Stimulated activated CD8-positive, alpha-beta memory T cell treated with anti-CD3 and anti-CD28 coated beads, Interleukin-7, amount 100 ng/mL, for 1 hour (primary cell): Measurements from ENCODE around the gene FCRL3.
"Not testable (repeated sequence)": the region's sequence is repeated elsewhere in the genome, so short reads cannot be mapped to it uniquely, and the experiment has no call there.

Experiments
- DNase-seq, 2 donors: peaks; one replicate each; pipeline ENCODE4 v3.0.0-alpha.2; 2020; ENCODE audit warnings: low read depth in 2 of 2

The FCRL3 gene, protein sequence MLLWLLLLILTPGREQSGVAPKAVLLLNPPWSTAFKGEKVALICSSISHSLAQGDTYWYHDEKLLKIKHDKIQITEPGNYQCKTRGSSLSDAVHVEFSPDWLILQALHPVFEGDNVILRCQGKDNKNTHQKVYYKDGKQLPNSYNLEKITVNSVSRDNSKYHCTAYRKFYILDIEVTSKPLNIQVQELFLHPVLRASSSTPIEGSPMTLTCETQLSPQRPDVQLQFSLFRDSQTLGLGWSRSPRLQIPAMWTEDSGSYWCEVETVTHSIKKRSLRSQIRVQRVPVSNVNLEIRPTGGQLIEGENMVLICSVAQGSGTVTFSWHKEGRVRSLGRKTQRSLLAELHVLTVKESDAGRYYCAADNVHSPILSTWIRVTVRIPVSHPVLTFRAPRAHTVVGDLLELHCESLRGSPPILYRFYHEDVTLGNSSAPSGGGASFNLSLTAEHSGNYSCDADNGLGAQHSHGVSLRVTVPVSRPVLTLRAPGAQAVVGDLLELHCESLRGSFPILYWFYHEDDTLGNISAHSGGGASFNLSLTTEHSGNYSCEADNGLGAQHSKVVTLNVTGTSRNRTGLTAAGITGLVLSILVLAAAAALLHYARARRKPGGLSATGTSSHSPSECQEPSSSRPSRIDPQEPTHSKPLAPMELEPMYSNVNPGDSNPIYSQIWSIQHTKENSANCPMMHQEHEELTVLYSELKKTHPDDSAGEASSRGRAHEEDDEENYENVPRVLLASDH

DNA sequence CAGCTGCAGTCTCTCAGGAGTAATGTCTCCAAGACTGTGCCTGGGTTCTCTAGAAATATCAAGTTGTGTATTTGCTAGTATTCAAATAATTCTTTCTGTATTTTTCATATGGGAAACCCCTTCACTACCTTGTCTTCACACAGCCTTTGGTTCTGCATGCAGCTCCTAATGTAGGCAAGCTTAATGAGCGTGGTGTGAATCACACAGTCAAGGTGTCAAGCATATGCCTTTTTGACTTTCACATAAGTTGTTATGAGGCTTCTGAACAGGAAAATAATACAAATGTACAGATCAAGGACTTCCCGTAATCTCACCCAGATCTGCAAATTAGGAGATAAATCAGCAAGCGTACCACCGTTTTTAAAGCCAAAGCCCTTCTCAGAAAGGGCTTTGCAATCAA lies at the start of gene FCRL3:
FCRL3 (minus strand) TSS at position 38 of the 400 bp plus-strand sequence. CDS start 280 bp downstream, outside the sequence.
- DNase-seq: no peak

DNA sequence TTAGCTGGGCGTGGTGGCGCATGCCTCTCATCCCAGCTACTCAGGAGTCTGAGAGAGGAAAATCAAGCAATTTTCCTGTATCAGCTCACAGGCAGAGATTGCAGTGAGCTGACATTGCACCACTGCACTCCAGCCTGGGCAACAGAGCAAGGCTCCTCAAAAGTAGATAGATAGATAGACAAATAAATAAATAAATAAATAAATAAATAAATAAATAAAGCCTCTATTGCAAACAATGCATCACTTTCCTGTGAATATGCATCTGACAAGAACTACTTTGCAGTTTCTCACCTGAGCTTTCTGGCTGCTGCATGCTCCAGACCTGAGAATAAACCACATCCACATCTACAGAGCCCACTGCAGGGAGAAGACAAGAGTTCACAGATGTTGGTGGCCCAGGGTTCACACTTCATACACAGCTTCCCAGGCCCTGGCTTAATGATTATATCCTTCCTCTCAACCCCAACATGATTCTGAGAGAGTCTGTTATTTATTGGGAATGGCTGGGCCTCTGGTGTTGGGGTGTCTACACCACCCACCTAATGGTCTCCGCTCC lies 47.8 kb upstream of the FCRL3 start:
- no peak for DNase-seq

DNA sequence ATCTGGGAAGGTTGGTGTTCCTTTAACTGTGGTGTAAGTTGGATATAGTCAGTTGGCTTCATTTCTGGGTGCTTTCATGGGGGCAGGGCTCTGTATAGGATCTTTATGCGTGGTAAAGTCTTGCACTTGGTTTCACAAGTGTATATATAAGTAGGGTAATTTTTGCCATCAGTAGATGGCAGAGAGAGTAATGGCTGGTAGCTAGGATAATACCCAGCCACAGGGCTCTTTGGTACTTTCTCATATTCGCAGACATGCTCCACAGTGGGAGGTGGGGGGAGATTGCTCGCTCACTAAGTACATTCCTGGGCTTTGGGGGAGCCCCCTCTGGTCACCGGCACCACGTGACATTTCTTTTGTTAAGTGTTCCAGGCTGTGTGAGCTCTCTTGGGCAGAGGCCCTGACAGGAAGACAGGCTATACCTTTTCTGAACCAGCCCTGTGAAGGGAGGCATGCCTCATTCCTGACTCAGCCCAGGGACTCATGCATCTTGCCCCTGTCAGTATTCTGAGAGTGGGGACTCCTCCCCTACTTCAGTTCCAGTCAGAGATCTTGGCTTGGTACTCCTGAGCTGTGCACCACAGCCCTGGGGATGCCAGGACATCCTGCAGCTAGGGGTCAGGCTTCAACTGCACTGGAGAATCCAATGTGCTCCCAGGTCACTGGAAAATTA lies 38.8 kb upstream of the FCRL3 start:
- no peak for DNase-seq

DNA sequence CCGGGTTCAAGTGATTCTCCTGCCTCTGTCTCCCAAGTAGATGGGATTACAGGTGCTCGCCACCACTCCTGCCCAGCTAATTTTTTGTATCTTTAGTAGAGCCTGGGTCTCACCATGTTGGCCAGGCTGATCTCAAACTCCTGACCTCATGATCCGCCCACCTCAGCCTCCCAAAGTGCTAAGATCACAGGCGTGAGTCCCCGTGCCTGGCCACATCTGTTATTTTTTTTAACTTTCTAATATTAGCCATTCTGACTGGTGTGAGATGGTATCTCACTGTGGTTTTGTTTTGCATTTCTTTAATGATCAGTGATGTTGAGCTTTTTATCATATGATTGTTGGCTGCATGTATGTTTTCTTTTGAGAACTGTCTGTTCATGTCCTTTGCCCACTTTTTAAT lies 35.4 kb upstream of the FCRL3 start:
- not testable (repeated sequence) for DNase-seq

DNA sequence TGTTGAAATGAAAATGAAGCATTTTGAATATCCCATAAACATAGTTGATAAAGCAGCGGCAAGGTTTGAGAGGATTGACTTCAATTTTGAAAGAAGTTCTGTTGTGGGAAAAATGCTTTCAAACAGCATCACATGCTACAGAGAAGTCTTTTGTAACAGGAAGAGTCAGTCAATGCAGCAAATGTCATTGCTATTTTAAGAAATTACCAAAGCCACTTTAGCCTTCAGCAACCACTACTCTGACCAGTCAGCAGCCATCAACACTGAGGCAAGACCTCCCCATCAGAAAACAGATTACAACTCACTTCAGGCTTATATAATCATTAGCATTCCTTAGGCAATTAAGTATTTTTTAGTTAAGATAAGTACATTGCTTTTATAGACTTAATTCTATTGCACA lies 33.8 kb upstream of the FCRL3 start:
- DNase-seq: no peak

DNA sequence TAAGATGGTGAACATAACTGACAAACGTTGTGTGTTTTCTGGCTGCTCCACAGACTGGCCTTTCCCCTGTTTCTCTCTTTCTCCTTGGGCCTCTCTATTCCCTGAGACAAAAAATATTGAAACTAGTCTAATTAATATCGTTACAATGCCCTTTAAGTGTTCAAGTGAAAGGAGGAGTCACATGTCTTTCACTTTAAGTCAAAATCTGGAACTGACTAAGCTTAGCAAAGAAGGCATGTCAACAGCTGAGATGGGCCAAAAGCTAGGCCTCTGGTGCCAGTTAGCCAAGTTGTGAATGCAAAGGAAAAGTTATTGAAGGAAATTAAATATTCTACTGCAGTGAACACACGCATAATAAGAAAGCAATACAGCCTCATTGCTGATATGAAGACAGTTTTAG lies 32.2 kb upstream of the FCRL3 start:
- no peak for DNase-seq

DNA sequence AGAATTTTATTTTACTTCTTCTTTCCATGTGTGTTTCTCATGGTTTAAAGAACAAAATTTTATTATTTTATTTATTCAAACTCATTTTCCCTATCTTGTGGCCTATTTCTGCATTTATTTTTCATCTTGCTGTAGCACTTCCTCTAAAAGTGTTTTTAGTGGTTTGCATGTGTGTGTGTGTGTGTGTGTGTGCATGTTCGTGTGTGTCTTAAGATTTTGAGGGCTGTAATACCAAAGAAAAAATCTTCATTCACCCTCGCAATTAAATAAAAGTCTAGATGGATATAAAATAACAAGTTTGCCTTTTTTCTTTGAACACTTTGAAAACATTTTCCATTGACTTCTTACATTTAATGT lies 24.6 kb upstream of the FCRL3 start:
- no peak for DNase-seq

DNA sequence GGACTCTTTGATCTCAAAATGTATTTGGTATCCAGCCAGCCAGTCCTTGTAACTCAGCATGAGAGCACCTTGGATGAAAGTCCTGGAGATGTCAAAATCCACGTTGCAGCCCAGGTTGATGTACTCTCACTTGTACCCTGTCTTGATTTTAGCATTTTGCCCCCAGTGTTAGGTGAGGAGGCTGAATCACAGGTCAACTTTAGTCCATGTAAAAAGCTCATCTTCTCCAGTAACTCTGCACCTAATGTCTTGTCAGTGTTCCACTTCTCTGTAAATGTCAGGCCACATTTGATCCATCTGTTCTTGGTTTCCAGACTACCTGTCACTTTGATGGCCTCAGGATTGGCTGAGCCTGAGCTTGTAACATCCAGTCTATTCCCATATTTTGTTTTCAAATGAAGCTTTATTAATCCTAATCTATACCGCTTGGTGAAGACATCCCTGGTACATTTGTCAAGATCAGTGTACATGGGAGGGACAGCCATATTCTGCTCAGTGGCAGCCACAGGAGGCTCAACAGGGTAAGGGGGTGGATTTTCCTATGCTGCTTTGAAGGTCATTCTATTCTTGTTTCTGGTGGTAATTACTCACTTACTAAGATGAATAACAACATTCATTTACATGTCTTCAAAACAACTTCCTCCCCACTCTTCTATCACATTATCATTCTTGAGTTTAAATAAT lies 24.1 kb upstream of the FCRL3 start:
- no peak for DNase-seq

DNA sequence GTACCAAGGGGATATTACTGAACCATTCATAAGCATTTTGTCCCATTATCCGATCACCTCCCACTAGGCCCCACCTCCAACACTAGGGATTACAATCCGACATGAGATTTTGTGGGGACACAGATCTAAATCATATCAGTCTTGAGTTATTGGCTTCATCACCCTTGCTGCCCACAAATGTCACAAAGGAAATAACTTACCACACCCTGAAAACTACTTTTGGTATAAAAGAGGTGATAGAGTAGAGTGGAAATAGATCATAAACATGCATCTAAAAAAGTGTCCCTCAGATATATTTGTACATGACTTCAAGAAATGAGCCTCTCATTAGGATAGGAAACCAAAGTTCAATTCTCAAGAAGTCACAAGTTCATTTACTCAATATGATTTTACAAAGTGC lies 22.6 kb upstream of the FCRL3 start:
- DNase-seq: no peak

DNA sequence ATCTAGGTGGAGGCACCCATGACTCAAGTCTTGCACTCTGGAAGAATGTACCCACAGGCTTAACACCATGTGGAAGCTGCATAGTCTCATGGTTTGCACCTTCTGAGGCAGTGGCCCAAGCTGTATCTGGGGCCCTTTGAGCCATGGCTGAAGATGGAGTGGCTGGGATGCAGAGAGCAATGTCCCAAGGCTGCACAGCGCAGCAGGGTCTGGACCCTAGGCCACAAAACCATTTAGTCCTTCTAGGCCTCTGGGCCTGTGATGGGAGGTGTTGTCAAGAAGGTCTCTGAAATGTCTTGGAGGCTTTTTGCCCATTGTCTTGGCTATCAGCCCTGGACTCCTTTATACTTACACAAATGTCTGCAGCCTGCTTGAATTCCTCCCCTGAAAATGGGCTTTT lies 21.4 kb upstream of the FCRL3 start:
- DNase-seq: no peak

DNA sequence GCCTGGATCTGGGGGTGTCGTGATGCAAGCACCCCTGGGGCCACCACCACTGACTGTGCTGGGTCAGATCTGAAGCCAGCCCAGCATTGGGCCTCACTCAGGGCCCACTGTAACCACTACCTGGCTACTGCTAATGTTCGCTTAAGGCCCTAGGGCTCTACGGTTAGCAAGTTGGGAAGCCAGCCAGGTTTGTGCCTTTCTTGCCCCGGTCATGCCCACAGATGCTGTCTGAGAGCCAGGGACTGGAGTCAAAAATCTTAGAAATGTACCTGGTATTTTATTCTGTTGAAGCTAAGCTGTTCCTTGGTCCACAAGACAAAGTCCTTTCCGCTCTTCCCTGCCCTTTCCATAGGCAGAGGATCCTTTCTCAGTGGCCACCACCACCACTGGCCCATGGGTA lies 15.2 kb upstream of the FCRL3 start:
- DNase-seq: no peak

DNA sequence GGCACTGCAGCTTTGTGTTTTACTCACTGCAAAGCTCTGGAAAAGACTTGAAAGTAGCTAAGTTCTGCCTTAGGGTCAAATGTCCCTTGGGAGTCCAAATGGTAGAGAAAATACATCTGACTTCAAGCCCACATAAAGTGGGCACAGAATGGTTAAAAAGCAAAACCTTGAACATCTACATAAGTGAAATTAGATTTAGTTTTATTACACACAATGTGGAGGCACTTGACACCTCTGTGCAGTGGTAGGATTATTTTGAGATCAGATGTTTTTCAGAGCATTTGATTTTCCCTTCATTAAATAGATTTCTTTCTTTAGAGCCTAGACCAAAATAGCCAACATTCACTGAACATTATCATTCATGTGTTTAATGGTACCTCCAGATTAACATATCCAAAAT lies 11.2 kb upstream of the FCRL3 start:
- no peak for DNase-seq

DNA sequence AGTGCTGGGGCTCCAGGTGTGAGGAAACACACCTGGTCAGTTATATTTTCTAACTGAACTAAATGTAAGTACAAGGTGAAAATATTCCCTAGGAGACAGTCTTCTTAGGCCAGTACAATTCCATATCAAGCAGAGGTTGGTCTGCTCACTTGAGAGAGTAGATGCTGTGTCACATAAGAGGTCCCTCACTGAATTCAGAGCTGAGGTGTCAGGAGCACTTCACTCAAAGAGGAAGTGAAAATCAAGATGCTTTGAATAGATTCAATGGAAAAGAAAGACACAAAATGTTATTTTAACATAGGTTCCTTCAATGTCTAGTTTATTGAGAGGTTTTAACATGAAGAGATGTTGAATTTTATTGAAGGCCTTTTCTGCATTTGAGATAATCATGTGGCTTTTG lies 4.3 kb upstream of the FCRL3 start:
- no peak for DNase-seq

DNA sequence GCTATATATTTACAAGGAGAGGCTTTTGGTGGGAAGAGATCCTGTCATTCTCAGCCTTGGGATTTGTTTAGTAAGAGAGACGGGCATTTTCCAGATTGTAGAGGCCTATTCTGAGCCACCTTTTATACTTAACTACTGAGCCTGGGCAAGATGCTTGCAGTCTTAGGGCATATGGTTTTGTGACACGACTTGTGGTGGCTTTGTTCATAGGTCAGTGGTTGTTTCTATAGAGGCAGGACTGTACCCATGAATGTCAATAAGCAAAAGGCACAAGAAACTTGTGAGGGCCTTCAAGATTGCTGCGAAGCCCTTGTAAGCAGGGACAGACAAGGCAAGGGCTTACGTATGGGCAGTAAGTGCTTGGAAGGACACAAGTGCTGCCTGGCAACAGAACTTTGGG lies 3.4 kb upstream of the FCRL3 start:
- no peak for DNase-seq

DNA sequence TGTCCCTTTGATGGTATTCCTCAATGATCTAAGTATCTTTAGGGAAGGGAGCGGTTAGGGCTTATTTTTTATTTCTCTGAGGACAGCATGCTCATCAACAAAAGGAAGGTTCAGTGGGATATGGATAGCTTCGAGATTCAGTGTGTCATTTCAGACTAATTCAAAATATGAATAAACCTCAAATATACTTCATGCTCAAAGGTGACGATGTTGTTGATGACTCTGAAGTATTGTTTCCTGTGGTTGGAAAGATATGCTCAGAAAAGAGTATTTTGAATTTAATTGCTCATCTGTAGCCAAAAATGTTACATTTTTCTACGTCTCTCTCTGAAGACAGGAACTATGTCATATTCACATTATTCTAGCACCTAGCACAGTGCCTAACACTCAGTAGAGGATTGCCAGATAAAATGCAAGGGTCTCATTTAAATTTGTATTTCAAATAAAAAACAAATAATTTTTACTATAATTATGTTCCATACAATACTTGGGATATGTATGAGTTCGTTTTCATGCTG lies 1.8 kb upstream of the FCRL3 start:
- no peak for DNase-seq

DNA sequence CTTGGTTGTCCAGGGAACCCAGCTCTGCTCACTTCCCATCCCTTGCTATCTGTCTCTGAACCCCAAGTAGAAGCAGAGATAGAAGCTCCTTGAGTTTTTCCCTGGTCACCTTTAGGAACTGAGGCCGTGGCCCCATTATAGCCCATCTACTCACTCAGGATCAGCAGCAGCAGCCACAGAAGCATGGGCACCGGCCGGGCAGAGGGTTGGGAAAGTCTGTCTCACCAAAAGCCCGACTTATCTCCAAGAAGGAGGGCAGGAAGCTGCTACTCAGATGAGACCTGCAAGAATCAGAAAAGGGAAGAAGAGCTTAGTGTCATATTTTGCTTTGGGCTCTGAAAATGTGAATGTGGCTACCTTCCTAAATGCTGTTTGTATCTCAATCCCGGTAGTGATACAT lies 264 bp downstream of the FCRL3 start:
- no peak for DNase-seq

DNA sequence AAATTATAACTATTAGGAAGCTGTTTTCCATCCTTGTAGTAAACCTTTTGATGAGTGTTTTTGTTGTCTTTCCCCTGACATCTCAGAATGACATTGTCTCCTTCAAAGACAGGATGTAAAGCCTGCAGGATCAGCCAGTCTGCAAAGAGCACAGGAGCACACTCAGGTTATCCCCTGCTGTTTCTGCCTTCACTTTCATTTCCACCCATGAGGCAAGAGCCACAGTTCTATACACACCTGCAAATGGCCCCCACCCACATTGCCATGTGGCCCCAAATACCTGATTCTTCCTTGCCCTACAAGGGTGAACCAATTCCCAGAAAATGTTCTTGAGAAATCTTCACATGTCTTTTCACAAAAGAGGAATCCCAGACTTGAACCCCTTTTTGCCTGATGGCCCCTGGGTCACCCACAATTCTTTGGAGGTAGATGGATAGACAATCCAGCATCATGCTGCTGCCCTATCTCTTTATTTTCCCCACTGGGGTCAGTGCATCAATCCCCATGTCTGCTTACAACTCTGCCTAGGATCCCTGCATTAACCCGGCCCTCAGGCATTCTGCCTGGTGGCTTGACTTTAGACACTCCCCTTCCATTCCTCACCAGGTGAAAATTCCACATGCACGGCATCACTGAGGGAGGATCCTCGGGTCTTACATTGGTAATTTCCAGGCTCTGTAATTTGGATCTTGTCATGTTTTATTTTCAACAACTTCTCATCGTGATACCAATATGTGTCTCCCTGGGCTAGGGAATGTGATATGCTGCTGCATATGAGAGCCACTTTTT lies 2.6 kb downstream of the FCRL3 start:
- DNase-seq: no peak

DNA sequence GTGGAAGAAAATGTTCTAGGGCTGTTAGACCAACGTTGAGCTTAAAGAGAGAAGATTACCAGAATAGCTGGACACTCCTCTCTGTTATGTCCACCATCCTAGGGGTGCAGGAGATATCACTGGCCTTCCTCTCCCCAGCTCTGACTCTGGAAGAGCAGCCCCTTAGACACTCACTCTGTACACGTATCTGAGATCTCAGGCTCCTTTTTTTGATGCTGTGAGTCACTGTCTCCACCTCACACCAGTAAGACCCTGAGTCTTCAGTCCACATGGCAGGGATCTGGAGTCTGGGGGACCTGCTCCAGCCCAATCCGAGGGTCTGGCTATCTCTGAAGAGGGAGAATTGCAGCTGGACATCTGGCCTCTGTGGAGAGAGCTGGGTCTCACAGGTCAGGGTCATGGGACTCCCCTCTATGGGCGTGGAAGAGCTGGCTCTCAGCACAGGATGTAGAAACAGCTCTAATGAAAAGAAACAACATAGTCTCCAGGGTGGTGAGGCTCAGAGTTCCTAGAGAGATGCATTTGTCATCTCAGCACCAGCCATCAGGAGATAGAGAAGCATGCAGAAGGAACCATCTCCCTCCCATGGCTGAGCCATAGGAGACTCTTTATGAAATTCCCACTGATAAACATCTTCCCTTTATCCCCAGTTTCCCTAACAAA lies 3.5 kb downstream of the FCRL3 start:
- DNase-seq: no peak

DNA sequence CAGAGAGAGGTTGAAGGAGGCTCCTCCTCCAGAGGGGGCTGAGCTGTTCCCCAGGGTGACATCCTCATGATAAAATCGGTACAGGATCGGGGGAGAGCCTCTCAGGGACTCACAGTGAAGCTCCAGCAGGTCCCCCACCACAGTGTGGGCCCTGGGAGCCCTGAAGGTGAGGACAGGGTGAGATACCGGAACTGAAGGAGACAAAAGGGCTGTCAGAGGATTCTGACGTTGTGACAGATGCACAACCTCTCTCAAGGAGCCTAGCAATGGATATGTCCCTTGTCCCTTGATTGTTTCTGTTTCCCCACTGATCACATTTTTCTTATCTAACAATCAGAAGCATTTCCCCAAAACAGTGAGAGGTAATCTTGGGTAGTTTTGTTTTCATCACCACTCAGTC lies 5.2 kb downstream of the FCRL3 start:
- no peak for DNase-seq

DNA sequence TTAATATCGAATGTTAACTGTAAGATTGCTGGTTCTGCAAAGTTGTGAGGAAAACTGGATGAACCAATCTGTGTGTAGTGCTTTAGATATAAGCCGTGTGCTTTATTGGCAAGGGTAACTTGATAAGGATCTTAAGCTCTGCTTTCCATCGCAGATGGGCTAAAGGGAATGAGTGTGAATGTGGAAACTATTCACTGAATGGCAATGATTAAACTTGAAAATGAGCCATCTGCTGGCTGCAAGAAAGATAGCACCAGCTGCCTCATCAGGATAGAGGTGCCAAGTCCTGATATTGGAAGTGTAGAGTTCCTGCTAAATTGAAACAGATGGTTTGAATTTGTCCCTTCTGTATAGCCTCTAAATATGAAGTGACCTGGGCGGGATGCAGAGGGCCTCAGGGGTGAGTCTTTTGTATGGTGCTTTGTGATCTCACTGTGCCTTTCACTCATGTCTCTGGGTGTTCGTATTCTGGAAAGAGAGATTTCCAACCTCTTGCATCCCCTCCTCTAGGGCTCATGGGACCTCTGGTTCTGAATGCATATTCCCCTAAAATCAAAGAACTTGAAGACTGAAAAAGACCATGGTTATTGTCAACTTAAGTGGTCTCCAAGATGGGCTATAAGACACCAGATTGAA lies 9.2 kb downstream of the FCRL3 start:
- DNase-seq: no peak
